DMS 273 (cell line): ENCODE data around the gene PSMD3.

ENCODE experiments used
- DNase-seq: peaks from one replicate; lab custom pipeline; 2025; ENCODE audit not compliant: unreplicated experiment; lab: John Stamatoyannopoulos, UW

The PSMD3 gene

GRCh38 chr17:39955726-39956225, 24.8 kb upstream of the PSMD3 start:
- DNase-seq: no peak

- no peak for DNase-seq
Observed at GRCh38 chr17:39960524-39961041, 20.0 kb upstream of the PSMD3 start.

DNA sequence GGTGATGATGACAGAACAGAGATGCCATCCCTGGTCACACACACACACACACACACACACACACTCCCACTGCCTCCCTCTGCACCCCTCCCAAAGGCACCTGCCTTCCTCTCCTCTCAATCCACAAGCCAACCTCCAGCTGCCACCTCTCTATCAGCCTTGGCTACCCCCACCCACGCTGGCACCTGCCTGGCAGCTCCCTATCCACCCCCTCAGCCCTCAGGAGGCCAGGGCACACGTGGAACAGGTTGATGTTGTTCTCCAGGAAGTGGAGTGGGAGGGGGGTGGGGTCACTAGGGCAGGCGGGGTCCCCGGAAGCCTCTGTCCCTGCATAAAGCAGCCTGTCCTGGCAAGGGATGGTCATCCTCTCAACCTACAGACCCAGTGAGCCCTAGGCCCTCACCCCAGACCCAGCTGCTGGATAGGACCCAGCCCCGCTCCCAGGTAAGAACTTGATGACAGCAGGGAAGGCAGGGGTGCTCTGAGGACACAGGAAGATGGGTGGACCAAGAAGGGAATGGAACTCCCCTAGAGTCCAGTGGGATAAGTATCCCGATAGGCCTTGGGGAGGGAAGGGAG, 17.9 kb upstream of the PSMD3 start, which contains the start of gene GSDMA:
GSDMA (plus strand) TSS at position 363 of the 579 bp plus-strand sequence. CDS start 2,684 bp downstream, outside the sequence.
- no peak for DNase-seq

GRCh38 chr17:39963829-39964228, 16.8 kb upstream of the PSMD3 start:
- no peak for DNase-seq

DNA sequence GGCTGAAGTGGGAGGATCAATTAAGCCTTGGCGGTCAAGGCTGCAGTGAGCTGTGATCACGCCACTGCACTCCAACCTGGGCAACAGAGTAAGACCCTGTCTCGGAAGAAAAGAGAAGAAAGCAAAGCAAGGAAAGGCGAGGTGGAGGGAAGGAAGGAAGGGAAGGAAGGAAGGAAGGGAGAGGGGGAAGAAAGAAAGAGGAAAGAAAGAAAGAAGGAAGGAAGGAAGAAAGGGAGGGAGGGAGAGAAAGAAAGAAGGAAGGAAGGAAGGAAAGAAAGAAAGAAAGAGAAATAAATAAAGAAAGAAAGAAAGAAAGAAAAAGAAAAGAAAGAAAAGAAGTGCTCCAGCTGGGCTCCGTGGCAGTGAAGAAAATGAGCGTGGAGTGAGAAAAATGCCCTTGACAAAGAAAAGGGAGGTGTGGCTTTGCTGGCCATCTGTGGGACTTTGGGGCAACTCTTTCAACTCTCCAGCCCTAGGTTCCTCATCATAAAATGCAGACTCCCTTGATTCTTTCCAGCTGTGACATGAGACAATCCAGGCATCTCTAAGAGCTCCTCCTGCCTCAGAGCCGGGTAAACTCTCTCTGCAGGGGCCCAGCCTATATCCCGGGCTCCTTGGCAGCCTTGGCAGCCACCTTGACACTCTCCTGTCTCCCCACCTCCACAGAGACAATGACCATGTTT, 15.4 kb upstream of the PSMD3 start:
- no peak for DNase-seq

DNA sequence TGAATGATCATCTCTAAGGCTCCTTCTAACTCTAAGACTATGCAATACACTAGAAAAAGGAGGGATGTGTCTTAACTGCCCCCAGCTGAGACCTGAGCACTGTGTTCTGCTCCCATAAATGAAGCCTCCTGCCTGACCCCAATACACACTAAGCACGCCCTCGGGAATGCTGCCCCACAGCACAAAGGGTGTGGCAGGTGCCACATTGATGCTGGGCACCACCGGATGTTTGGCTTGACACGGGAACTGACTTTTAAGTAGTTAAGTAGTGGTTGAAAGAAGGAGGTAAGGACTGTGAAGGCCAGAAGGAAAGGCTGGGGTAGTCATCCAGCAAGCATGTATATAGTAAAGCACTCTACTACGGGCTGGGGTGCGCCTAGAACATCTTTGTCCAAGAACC, 13.8 kb upstream of the PSMD3 start:
- no peak for DNase-seq

DNA sequence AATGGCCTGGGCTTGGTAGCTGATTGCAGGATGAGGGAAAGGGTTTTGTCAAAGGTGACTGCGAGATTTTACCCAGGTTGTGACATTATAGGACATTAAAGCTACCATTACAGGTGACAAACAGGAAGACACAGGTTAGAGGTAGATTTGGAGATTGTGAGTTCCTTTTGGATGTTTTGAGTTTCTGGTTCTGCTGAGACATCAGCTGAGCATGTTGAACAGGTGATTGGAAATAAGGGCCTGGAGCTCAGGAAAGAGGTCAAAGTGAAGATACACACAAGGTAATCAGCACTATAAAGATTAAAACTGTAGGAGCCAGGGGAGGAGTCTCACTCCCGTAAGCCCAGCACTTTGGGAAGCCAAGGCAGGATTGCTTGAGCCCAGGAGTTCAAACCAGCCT, 11.8 kb upstream of the PSMD3 start:
- DNase-seq: no peak

DNA sequence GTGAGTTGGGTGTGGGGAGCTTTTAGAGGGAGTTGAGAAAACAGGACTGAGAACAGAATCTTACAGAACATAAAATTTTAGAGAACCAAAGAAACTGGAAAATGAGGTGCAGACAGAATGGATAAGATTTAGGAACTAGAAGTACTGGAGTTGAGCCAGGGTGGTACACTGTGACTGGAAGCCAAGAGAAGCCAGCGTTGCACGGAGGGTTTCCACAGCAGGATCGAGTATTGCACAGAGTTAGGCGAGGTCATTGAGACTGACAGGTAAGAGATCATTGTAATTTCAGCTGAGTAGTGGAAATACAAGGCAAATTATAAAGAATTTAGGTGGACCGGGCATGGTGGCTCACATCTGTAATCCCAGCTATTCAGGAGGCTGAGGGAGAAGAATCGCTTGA, 11.2 kb upstream of the PSMD3 start:
- no peak for DNase-seq

GRCh38 chr17:39970157-39970692, 10.4 kb upstream of the PSMD3 start:
- no peak for DNase-seq

DNA sequence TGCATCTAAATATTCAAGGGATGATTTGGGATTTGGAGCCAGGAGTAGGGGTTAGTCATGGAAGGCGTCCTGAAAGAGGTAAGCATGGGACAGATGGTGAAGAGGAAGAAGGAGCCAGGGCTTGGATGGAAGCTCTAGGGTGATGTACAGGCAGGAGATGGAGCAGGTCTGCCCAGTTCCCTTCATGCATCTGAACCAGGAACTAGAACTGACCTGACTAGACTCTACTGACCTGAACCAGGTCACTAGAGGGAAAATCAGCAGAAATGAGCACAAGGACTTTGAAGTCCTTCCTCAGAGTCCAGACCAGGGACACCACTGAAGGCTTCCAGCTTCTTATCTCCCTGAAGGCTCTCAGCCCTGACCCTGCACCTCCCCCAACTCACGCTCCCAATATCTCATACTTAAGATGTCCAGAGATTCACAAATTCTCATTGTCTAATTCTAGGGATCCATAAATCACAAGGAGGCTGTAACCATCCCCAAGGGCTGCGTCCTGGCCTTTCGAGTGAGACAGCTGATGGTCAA, 9.5 kb upstream of the PSMD3 start:
- DNase-seq: no peak

DNA sequence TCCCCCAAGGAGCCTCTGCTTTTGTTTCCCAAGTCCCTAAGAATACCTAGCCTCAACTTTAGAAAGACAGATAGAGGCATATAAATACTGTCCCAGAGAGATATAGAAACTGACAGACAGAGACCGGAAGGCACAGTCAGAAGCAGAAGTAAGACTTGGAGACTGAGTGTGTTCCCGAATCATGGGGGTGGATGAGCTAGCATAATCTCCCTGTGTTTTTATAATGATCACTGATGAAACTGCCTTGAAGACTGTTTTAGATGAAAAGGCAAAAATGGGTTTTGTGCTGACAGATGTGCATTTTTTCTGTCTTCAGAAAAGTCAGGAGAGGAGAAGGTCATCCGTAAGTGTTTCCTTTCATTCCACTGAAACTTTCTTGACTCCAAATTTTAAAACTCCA, 8.3 kb upstream of the PSMD3 start:
- no peak for DNase-seq

- DNase-seq: no peak
Observed at GRCh38 chr17:39973496-39973895, 7.1 kb upstream of the PSMD3 start.

DNA sequence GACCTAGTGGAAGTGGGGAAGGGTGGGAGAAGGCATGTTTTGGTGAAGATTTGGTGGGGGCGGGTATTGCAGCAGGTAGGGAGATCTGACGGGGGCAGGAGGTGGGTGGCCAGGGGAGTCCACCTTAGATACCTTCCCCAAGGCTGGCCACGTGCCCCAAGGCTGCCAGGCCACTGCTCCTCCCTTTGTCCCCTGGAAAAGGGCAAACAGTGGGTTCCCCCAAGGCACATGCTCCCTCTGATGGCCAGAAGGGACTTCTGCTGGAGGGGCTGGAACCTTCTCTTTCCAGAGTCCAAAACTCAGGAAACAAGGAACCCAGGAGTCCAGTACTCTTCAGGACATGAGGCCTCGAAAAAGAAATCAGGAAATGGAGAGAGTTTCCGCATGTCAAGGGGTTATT, 6.2 kb upstream of the PSMD3 start:
- no peak for DNase-seq

GRCh38 chr17:39975801-39976200, 4.8 kb upstream of the PSMD3 start:
- no peak for DNase-seq

GRCh38 chr17:39979016-39979670, 1.5 kb upstream of the PSMD3 start:
- no peak for DNase-seq

GRCh38 chr17:39979893-39980350, 685 bp upstream of the PSMD3 start:
- peak; percentile 61 for DNase-seq

DNA sequence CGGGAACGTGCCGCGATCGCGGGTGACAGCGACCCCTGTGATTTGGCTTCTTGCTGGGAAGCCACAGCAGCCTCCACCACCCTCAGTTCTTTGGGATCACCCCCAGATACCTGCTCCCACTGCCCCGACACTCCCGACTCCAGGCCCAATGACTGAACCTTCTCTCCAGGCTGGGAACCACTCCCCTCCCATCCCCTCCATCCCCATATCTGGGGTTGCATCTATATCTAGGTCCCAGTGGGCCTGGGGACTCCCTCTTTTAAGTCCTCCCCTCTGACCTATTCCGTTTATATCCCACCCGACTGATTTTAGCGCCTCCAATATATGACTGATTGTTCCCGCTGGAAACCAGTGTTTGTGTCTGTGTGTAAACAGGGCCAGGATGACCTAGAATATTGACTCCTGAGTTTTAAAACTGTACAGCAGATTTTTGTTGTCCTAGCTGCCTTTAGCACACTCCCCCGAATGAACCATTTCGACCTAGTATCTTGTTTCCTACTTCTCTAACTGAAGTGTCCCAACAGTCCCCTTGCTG, 667 bp downstream of the PSMD3 start:
- DNase-seq: no peak

GRCh38 chr17:39981766-39982375, 1.3 kb downstream of the PSMD3 start:
- DNase-seq: no peak

GRCh38 chr17:39988206-39988810, 7.7 kb downstream of the PSMD3 start:
- no peak for DNase-seq

DNA sequence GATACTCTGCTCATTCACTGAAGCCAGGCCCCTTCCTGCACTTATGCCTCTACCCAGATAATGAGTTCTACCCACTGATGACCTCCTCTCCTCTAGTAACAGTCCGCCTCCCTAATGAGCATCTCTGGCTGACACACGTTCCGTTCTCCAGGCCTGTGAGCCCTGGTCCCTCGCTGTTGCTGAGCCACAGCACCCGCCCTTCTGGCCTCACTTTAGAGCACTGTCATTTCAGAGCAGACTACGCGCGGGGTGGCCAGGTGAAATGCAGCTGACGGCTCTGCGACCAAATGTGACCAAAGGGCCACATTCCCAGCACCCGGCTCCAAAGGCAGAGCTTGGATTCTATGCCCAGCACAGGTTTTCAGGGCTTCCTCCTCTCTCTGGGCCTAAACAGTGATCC, 13.8 kb downstream of the PSMD3 start:
- DNase-seq: no peak
